WTC11 (cell line): Measurements from ENCODE around the gene SPTBN4. TPM values are rescaled to one million over a fixed set of nuclear protein-coding genes. Genes with fewer than 3 reads are reported as not detected.

Experiments used
- ATAC-seq: fragments of 200-7000 bp; cut with Tn5 transposase; 2 replicates; pipeline ENCODE4 v1.10.0; 2021; ENCODE audit warnings: mild to moderate bottlenecking, moderate library complexity
- Bru-seq: library from RNA; stranded (reverse); fragments of 400-500 nt; gene quantifications from one replicate; lab custom pipeline; 2021; lab: Mats Ljungman, UMichigan
- CTCF ChIA-PET: fragments of 300-600 bp; sonication (Branson Sonifier 250); formaldehyde crosslinking; loops from one replicate; lab custom pipeline; 2021; ENCODE audit warnings: antibody characterized with exemption; lab: Charles Lee
- POLR2A ChIA-PET: fragments of 350-600 bp; sonication (Branson Sonifier 250); formaldehyde crosslinking; loops from one replicate; lab custom pipeline; 2021; ENCODE audit warnings: antibody characterized with exemption; lab: Charles Lee
- DNase-seq: peaks from one replicate; pipeline ENCODE4 v3.0.0; 2021; ENCODE audit warnings: low spot score
- H3K27ac Mint-ChIP-seq: 2 replicates; pipeline ENCODE4 v1.8.0; 2021; ENCODE audit warnings: mixed read lengths
- H3K27me3 Mint-ChIP-seq: 2 replicates; pipeline ENCODE4 v1.8.0; 2021; ENCODE audit warnings: low read depth, mild to moderate bottlenecking, moderate library complexity, mixed read lengths
- H3K36me3 Mint-ChIP-seq: 2 replicates; pipeline ENCODE4 v1.8.0; 2021; ENCODE audit warnings: mixed read lengths
- H3K4me1 Mint-ChIP-seq: 2 replicates; pipeline ENCODE4 v1.8.0; 2022; ENCODE audit warnings: mixed read lengths
- H3K4me3 Mint-ChIP-seq: 2 replicates; pipeline ENCODE4 v1.8.0; 2021; ENCODE audit warnings: mild to moderate bottlenecking, moderate library complexity, mixed read lengths
- H3K9me3 Mint-ChIP-seq: 2 replicates; pipeline ENCODE4 v1.8.0; 2021; ENCODE audit warnings: mixed read lengths
- ELF4 ChIP-seq: sonication (generic); formaldehyde crosslinking; IDR thresholded peaks from 2 replicates; pipeline ENCODE4 v1.8.1; 2022; ENCODE audit warnings: low read depth, mild to moderate bottlenecking, moderate library complexity, missing genetic modification reagents
- FOXP1 ChIP-seq: sonication (generic); formaldehyde crosslinking; IDR thresholded peaks from 2 replicates; pipeline ENCODE4 v1.8.0; 2022; ENCODE audit warnings: missing genetic modification reagents, mild to moderate bottlenecking, moderate library complexity, borderline replicate concordance
- HMGXB4 ChIP-seq: sonication (generic); formaldehyde crosslinking; IDR thresholded peaks from 2 replicates; pipeline ENCODE4 v1.8.1; 2023; ENCODE audit warnings: mild to moderate bottlenecking, moderate library complexity, missing genetic modification reagents
- IRF1 ChIP-seq: sonication (generic); formaldehyde crosslinking; IDR thresholded peaks from 2 replicates; pipeline ENCODE4 v1.8.0; 2023; ENCODE audit warnings: missing genetic modification reagents
- MYBL2 ChIP-seq: sonication (generic); formaldehyde crosslinking; IDR thresholded peaks from 2 replicates; pipeline ENCODE4 v1.8.1; 2023; ENCODE audit warnings: mild to moderate bottlenecking, moderate library complexity, missing genetic modification reagents
- PREB ChIP-seq: sonication (generic); formaldehyde crosslinking; IDR thresholded peaks from 2 replicates; pipeline ENCODE4 v1.8.1; 2022; ENCODE audit warnings: mild to moderate bottlenecking, missing genetic modification reagents, moderate library complexity, borderline replicate concordance
- PRRX2 ChIP-seq: fragments of 250-450 bp; sonication (Bioruptor Pico); IDR thresholded peaks from 2 replicates; pipeline ENCODE4 v1.8.0; 2021; ENCODE audit warnings: mild to moderate bottlenecking
- USF1 ChIP-seq: sonication (generic); formaldehyde crosslinking; IDR thresholded peaks from 2 replicates; pipeline ENCODE4 v1.8.0; 2022; ENCODE audit warnings: mild to moderate bottlenecking, missing genetic modification reagents
- ZBTB43 ChIP-seq: sonication (generic); formaldehyde crosslinking; IDR thresholded peaks from 2 replicates; pipeline ENCODE4 v1.8.1; 2023; ENCODE audit warnings: mild to moderate bottlenecking, missing genetic modification reagents
- ZNF512 ChIP-seq: sonication (generic); formaldehyde crosslinking; IDR thresholded peaks from 2 replicates; pipeline ENCODE4 v1.8.1; 2022; ENCODE audit warnings: missing genetic modification reagents, borderline replicate concordance
- long read RNA-seq, 3 experiments: library from RNA in 1 of 3; library from capped mRNA in 1 of 3; library from polyadenylated mRNA in 1 of 3; unstranded in 2 of 3; stranded (forward) in 1 of 3; transcript quantifications; one replicate each; pipeline ENCODE4 v2.0.0, GENCODE V29; 2021
- total RNA-seq: library from RNA; stranded (reverse); gene quantifications from 3 replicates; pipeline ENCODE4 v1.2.3, GENCODE V29; 2021

The SPTBN4 gene
- total RNA-seq (2.8 to 5.7 TPM (median 3.9 TPM) in 3 replicates), Bru-seq, nascent RNA (percentile 17 among the genes with signal in this experiment)
- long read RNA-seq, experiment 1, partial matches to known transcripts, result 2 of 10 reads
- long read RNA-seq, experiment 1, other reads (novel, unspliced or antisense), result 4 of 10 reads
- long read RNA-seq, experiment 2, partial matches to known transcripts, result 0 of 8 reads
- long read RNA-seq, experiment 2, other reads (novel, unspliced or antisense), result 6 of 8 reads
- long read RNA-seq, experiment 3, partial matches to known transcripts, result 0 of 1 reads
- long read RNA-seq, experiment 3, other reads (novel, unspliced or antisense), result 0 of 1 reads

- POLR2A ChIA-PET, result no interaction called here
- Mint-ChIP-seq H3K36me3 (0 out of 2 replicates have a peak, but pooled peaks cover 2% of the 10 kb centered on the region), H3K27me3 (peaks cover 38% of the 10 kb centered on the region), H3K9me3 (no peaks in the 10 kb centered on the region), H3K27ac (no peak within 1 kb of the TSS), H3K4me1 (peaks cover 16% of the 10 kb centered on the region), H3K4me3 (peak within 1 kb of the TSS; percentile 79)
- CTCF ChIA-PET, result interaction anchor here (0.7 to 1.3 kb wide), 5 partner anchors 21 to 162 kb away, joined by 3 to 6 read pairs (median 5); no protein-coding TSS in a partner anchor
- DNase-seq (peak; percentile 33), ATAC-seq (no peak)
- TF ChIP-seq ELF4 (CRISPR knock-in tag) (no peak), USF1 (CRISPR knock-in tag) (no peak), FOXP1 (CRISPR knock-in tag) (0 out of 2 replicates have a peak, but pooled peaks have one; percentile 8), HMGXB4 (CRISPR knock-in tag) (no peak), MYBL2 (CRISPR knock-in tag) (no peak)
Observed at GRCh38 chr19:40466985-40467734, at the start of gene SPTBN4. TSS of gene SPTBN4 (plus strand) at chr19:40467001. CDS start at chr19:40472622, 5,621 bp downstream.

GRCh38 chr19:40417643-40417981, 49.2 kb upstream of the SPTBN4 start:
- no peak overlapping the region for H3K4me3 Mint-ChIP-seq
- no peak for TF ChIP-seq IRF1 (CRISPR knock-in tag)
- TF ChIP-seq PREB (CRISPR knock-in tag), result no peak
- H3K36me3 Mint-ChIP-seq, result no peaks in the 10 kb centered on the region; the same call in 1 of the 2 replicates
- H3K9me3 Mint-ChIP-seq, result no peaks in the 10 kb centered on the region
- no peak for DNase-seq
- peaks cover 32% of the 10 kb centered on the region for H3K4me1 Mint-ChIP-seq
- POLR2A ChIA-PET, result interaction anchor here (0.6 kb wide), 1 partner anchor 26 kb away, joined by 3 read pairs; no protein-coding TSS in a partner anchor
- no peak overlapping the region for H3K27ac Mint-ChIP-seq
- ATAC-seq, result no peak
- CTCF ChIA-PET, result interaction anchor here (0.6 to 1.2 kb wide), 4 partner anchors 9 to 342 kb away, joined by 3 to 5 read pairs (median 3); partner anchors contain the start of gene SERTAD1
- no peaks in the 10 kb centered on the region; the same call in 1 of the 2 replicates for H3K27me3 Mint-ChIP-seq

- POLR2A ChIA-PET, result no interaction called here
- Mint-ChIP-seq H3K4me1 (peaks cover 31% of the 10 kb centered on the region), H3K27me3 (no peaks in the 10 kb centered on the region; the same call in 1 of the 2 replicates), H3K36me3 (no peaks in the 10 kb centered on the region; the same call in 1 of the 2 replicates), H3K27ac (peak overlapping the region; percentile 76; the same call in 1 of the 2 replicates), H3K9me3 (no peaks in the 10 kb centered on the region)
- DNase-seq, result no peak
- no peak for ATAC-seq
- TF ChIP-seq ZBTB43 (CRISPR knock-in tag) (no peak), PRRX2 (CRISPR knock-in tag) (no peak), ZNF512 (CRISPR knock-in tag) (peak; percentile 73; the same call in 1 of the 2 replicates)
- TF ChIP-seq, all 79 proteins: peak for 1
- H3K4me3 Mint-ChIP-seq, result no peak overlapping the region
- CTCF ChIA-PET, result interaction anchor here (1.2 kb wide), 1 partner anchor 70 kb away, joined by 3 read pairs; no protein-coding TSS in a partner anchor
Observed at GRCh38 chr19:40418040-40418439, 48.8 kb upstream of the SPTBN4 start.
